ENCODE results near the gene GNG11. TPM values are rescaled to one million over a fixed set of nuclear protein-coding genes. Genes with fewer than 3 reads are reported as not detected.

The GNG11 gene
- total and polyA plus RNA-seq, 4 donors: 13.4 to 39.1 (median 14.8) TPM

Small RNAs within 50 kb of the gene (small RNA-seq; reads per million reads assigned to genes)
- not detected for gene AC002076.2 (ENCODE audit: low replicate concordance)

Other genes starting within 250 kb of the GNG11 start
- gene TFPI2, start 31.0 kb upstream of the GNG11 start, total RNA-seq: 1 to 10 TPM; 5.4 to 8.9 TPM
- 1 to 10 TPM; 3.6 to 6.2 TPM for gene TFPI2, start 31.0 kb upstream of the GNG11 start, polyA plus RNA-seq (ENCODE audit: insufficient read length in 2 of 2)
- gene GNGT1, start 15.2 kb upstream of the GNG11 start, total RNA-seq: not detected
- gene GNGT1, start 15.2 kb upstream of the GNG11 start, polyA plus RNA-seq (ENCODE audit: insufficient read length in 2 of 2): not detected
- 10 to 100 TPM; 30.6 to 40.9 TPM for gene BET1, start 82.6 kb downstream of the GNG11 start, total RNA-seq
- 10 to 100 TPM; 24.0 to 25.9 TPM for gene BET1, start 82.6 kb downstream of the GNG11 start, polyA plus RNA-seq (ENCODE audit: insufficient read length in 2 of 2)